Trophoblast cell (in vitro differentiated cells and primary cell): ENCODE data around the gene NUPR2.

Source experiments
- DNase-seq, 2 donors: peaks; one replicate each; pipeline ENCODE4 v3.0.0-alpha.2; 2016
- H2AFZ ChIP-seq: 2 replicates; pipeline ENCODE4 v1.6.1; 2013; ENCODE audit warnings: low read length, moderate library complexity, mild to moderate bottlenecking; ENCODE audit not compliant: insufficient read depth, poor library complexity
- H2AK5ac ChIP-seq: 2 replicates; pipeline ENCODE4 v1.6.1; 2013; ENCODE audit warnings: mild to moderate bottlenecking, low read length
- H2BK120ac ChIP-seq: 2 replicates; pipeline ENCODE4 v1.6.1; 2013; ENCODE audit warnings: low read length, mild to moderate bottlenecking, moderate library complexity; ENCODE audit not compliant: insufficient read depth, poor library complexity
- H2BK12ac ChIP-seq: 2 replicates; pipeline ENCODE4 v1.6.1; 2013; ENCODE audit warnings: mild to moderate bottlenecking, low read length, moderate library complexity
- H2BK5ac ChIP-seq: 2 replicates; pipeline ENCODE4 v1.6.1; 2013; ENCODE audit warnings: low read length, low read depth, moderate library complexity, mild to moderate bottlenecking; ENCODE audit not compliant: poor library complexity
- H3K14ac ChIP-seq: 2 replicates; pipeline ENCODE4 v1.6.1; 2013; ENCODE audit warnings: mild to moderate bottlenecking, low read length
- H3K18ac ChIP-seq: 2 replicates; pipeline ENCODE4 v1.6.1; 2013; ENCODE audit warnings: mild to moderate bottlenecking, low read length
- H3K23ac ChIP-seq: 2 replicates; pipeline ENCODE4 v1.6.1; 2013; ENCODE audit warnings: low read length
- H3K27ac ChIP-seq: 2 replicates; pipeline ENCODE4 v1.5.1; 2013; ENCODE audit warnings: low read depth, mild to moderate bottlenecking, inconsistent platforms, low read length, moderate library complexity
- H3K27me3 ChIP-seq: 2 replicates; pipeline ENCODE4 v1.6.1; 2013; ENCODE audit warnings: inconsistent platforms, mild to moderate bottlenecking, low read length, moderate library complexity; ENCODE audit not compliant: insufficient read depth
- H3K36me3 ChIP-seq, 2 experiments: 1 replicate in 1 of 2; 2 replicates in 1 of 2; pipeline ENCODE4 v1.6.1; 2013; ENCODE audit warnings: low read length in 2 of 2, mild to moderate bottlenecking in 2 of 2, moderate library complexity in 1 of 2; ENCODE audit not compliant: insufficient read depth in 2 of 2, control insufficient read depth in 1 of 2
- H3K4ac ChIP-seq: 2 replicates; pipeline ENCODE4 v1.6.1; 2013; ENCODE audit warnings: low read depth, mild to moderate bottlenecking, low read length, moderate library complexity
- H3K4me1 ChIP-seq, 2 experiments: 1 replicate in 1 of 2; 2 replicates in 1 of 2; pipeline ENCODE4 v1.6.1; 2013; ENCODE audit warnings: low read length in 2 of 2, mild to moderate bottlenecking in 2 of 2, moderate library complexity in 1 of 2; ENCODE audit not compliant: insufficient read depth in 2 of 2, control insufficient read depth in 1 of 2
- H3K4me2 ChIP-seq: 2 replicates; pipeline ENCODE4 v1.6.1; 2013; ENCODE audit warnings: inconsistent platforms, mild to moderate bottlenecking, low read length, moderate library complexity
- H3K4me3 ChIP-seq: 2 replicates; pipeline ENCODE4 v1.5.1; 2013; ENCODE audit warnings: mild to moderate bottlenecking, low read depth, low read length, inconsistent platforms
- H3K79me1 ChIP-seq: one replicate; pipeline ENCODE4 v1.6.1; 2013; ENCODE audit warnings: low read length
- H3K79me2 ChIP-seq: 2 replicates; pipeline ENCODE4 v1.6.1; 2013; ENCODE audit warnings: low read length, mild to moderate bottlenecking; ENCODE audit not compliant: control insufficient read depth, insufficient read depth, poor library complexity
- H3K9ac ChIP-seq: 2 replicates; pipeline ENCODE4 v1.6.1; 2013; ENCODE audit warnings: mild to moderate bottlenecking, low read length
- H3K9me3 ChIP-seq: 2 replicates; pipeline ENCODE4 v1.6.1; 2013; ENCODE audit warnings: low read depth, mild to moderate bottlenecking, control low read depth, inconsistent platforms, low read length; ENCODE audit not compliant: insufficient read depth
- H4K12ac ChIP-seq: 2 replicates; pipeline ENCODE4 v1.6.1; 2013; ENCODE audit warnings: low read depth, mild to moderate bottlenecking, low read length, moderate library complexity
- H4K8ac ChIP-seq: 2 replicates; pipeline ENCODE4 v1.6.1; 2013; ENCODE audit warnings: low read depth, mild to moderate bottlenecking, low read length, moderate library complexity
- H4K91ac ChIP-seq: one replicate; pipeline ENCODE4 v1.6.1; 2013; ENCODE audit warnings: low read depth, mild to moderate bottlenecking, low read length, moderate library complexity
- WGBS: extraction: QIAGEN DNeasy Blood & Tissue Kit; methylation state at CpG from one replicate; pipeline ENCODE4 v1.1.7; 2013; ENCODE audit warnings: missing lambda C conversion rate; ENCODE audit not compliant: insufficient read length, insufficient coverage; ENCODE audit errors: extremely low coverage; 5-methylcytosine and 5-hydroxymethylcytosine counted together

NUPR2 gene

GRCh38 chr7:56079450-56080185 lies 36.6 kb downstream of the NUPR2 start:
- no peak overlapping the region for H3K4me2 ChIP-seq

GRCh38 chr7:56078196-56078595 lies 38.0 kb downstream of the NUPR2 start:
- H3K4me1 ChIP-seq: no peaks in the 10 kb centered on the region
- H2AK5ac ChIP-seq: no peak overlapping the region
- no peak overlapping the region for H2AFZ ChIP-seq
- no CpG with 5 or more reads among the region's 16 CpGs for WGBS
- H3K9ac ChIP-seq: no peak overlapping the region
- no peak overlapping the region for H3K14ac ChIP-seq
- peaks cover 33 to 40% of the 10 kb centered on the region in 2 experiments for H3K36me3 ChIP-seq
- H3K23ac ChIP-seq: no peak overlapping the region
- no peaks in the 10 kb centered on the region for H3K79me1 ChIP-seq
- no peak for DNase-seq
- no peak overlapping the region for H4K91ac ChIP-seq
- no peak overlapping the region for H2BK5ac ChIP-seq
- H3K4ac ChIP-seq: no peak overlapping the region
- no peak overlapping the region for H4K8ac ChIP-seq
- H2BK120ac ChIP-seq: no peak overlapping the region
- H3K4me3 ChIP-seq: no peak overlapping the region
- H4K12ac ChIP-seq: no peak overlapping the region
- H2BK12ac ChIP-seq: no peak overlapping the region
- H3K79me2 ChIP-seq: no peaks in the 10 kb centered on the region
- H3K18ac ChIP-seq: no peak overlapping the region
- H3K4me2 ChIP-seq: no peak overlapping the region
- no peaks in the 10 kb centered on the region for H3K9me3 ChIP-seq
- H3K27me3 ChIP-seq: no peaks in the 10 kb centered on the region
- no peak overlapping the region for H3K27ac ChIP-seq

More at GRCh38 chr7:56079450-56080185, 36.6 kb downstream of the NUPR2 start:
- Histone ChIP-seq H3K9ac (no peak overlapping the region), H2BK120ac (no peak overlapping the region), H2BK5ac (no peak overlapping the region), H2AFZ (no peak overlapping the region), H3K79me2 (no peaks in the 10 kb centered on the region), H3K27me3 (no peaks in the 10 kb centered on the region), H3K4me3 (no peak overlapping the region), H3K36me3 (peaks cover 33 to 42% of the 10 kb centered on the region in 2 experiments), H3K14ac (no peak overlapping the region), H3K18ac (no peak overlapping the region), H4K8ac (no peak overlapping the region), H3K27ac (no peak overlapping the region), H2AK5ac (no peak overlapping the region), H4K91ac (no peak overlapping the region), H3K4ac (no peak overlapping the region), H4K12ac (no peak overlapping the region), H3K4me1 (no peaks in the 10 kb centered on the region), H3K9me3 (no peaks in the 10 kb centered on the region), H3K79me1 (no peaks in the 10 kb centered on the region), H3K23ac (no peak overlapping the region), H2BK12ac (no peak overlapping the region)
- no peak for DNase-seq
- no CpG with 5 or more reads among the region's 12 CpGs for WGBS

GRCh38 chr7:56077681-56078080 lies 38.5 kb downstream of the NUPR2 start:
- Histone ChIP-seq H4K12ac (no peak overlapping the region), H4K91ac (no peak overlapping the region), H3K4me2 (no peak overlapping the region), H3K4me1 (no peaks in the 10 kb centered on the region), H3K27me3 (no peaks in the 10 kb centered on the region), H3K14ac (no peak overlapping the region), H2BK5ac (no peak overlapping the region), H2AFZ (no peak overlapping the region), H3K79me2 (no peaks in the 10 kb centered on the region), H3K18ac (no peak overlapping the region), H2BK12ac (no peak overlapping the region), H3K4me3 (no peak overlapping the region), H2BK120ac (no peak overlapping the region), H3K79me1 (no peaks in the 10 kb centered on the region), H3K4ac (no peak overlapping the region), H3K36me3 (peaks cover 33 to 38% of the 10 kb centered on the region in 2 experiments), H3K9me3 (no peaks in the 10 kb centered on the region), H4K8ac (no peak overlapping the region), H3K27ac (no peak overlapping the region), H2AK5ac (no peak overlapping the region), H3K9ac (no peak overlapping the region), H3K23ac (no peak overlapping the region)
- WGBS: no CpG with 5 or more reads among the region's 3 CpGs
- no peak for DNase-seq

- Histone ChIP-seq H3K4me1 (no peaks in the 10 kb centered on the region), H3K14ac (no peak overlapping the region), H3K18ac (no peak overlapping the region)
These were observed 41.8 kb downstream of the NUPR2 start for GRCh38 chr7:56074371-56074791.

More at GRCh38 chr7:56074371-56074791, 41.8 kb downstream of the NUPR2 start:
- Histone ChIP-seq H2BK120ac (no peak overlapping the region), H4K12ac (no peak overlapping the region), H3K79me1 (no peaks in the 10 kb centered on the region), H3K9ac (no peak overlapping the region), H2AFZ (no peak overlapping the region), H3K4me2 (no peak overlapping the region), H2BK5ac (no peak overlapping the region), H3K27ac (no peak overlapping the region), H3K27me3 (no peaks in the 10 kb centered on the region), H2BK12ac (no peak overlapping the region), H3K36me3 (peaks cover 28 to 34% of the 10 kb centered on the region in 2 experiments), H3K23ac (no peak overlapping the region), H3K79me2 (no peaks in the 10 kb centered on the region), H2AK5ac (no peak overlapping the region), H3K4ac (no peak overlapping the region), H3K4me3 (no peak overlapping the region), H4K91ac (no peak overlapping the region), H4K8ac (no peak overlapping the region), H3K9me3 (no peaks in the 10 kb centered on the region)
- WGBS: no CpG with 5 or more reads among the region's 19 CpGs
- DNase-seq: peak; percentile 74 to 92
